Suppressor macrophage (primary cell): Measurements from ENCODE around the gene CCER1.
"Not testable (repeated sequence)": the region's sequence is repeated elsewhere in the genome, so short reads cannot be mapped to it uniquely, and the experiment has no call there.

Source experiments
- DNase-seq, 4 experiments: peaks; one replicate each; pipeline ENCODE4 v3.0.0-alpha.2; 2020 to 2022
- total RNA-seq, 17 experiments: gene quantifications; one replicate each; lab custom pipeline; 2026; ENCODE audit warnings: mixed read lengths in 6 of 17, inconsistent platforms in 3 of 17; lab: John Stamatoyannopoulos, UW

The CCER1 gene
- total RNA-seq, result 0 to 1.4 (median 0) reads per million in 17 experiments

- DNase-seq, result no peak
Observed at GRCh38 chr12:90954921-90955320, at the start of gene CCER1. Gene CCER1 (minus strand): TSS chr12:90955176. CDS start chr12:90954742, 434 bp downstream.

GRCh38 chr12:91003737-91004136 lies 48.8 kb upstream of the CCER1 start:
- no peak for DNase-seq

- no peak for DNase-seq
Observed at GRCh38 chr12:91001306-91001705, 46.3 kb upstream of the CCER1 start.

- no peak for DNase-seq
Observed at GRCh38 chr12:90999966-91000365, 45.0 kb upstream of the CCER1 start.

- no peak for DNase-seq
Observed at GRCh38 chr12:90999527-90999926, 44.6 kb upstream of the CCER1 start.

- no peak for DNase-seq
Observed at GRCh38 chr12:90995010-90995409, 40.0 kb upstream of the CCER1 start.

- no peak for DNase-seq
Observed at GRCh38 chr12:90991952-90992465, 37.0 kb upstream of the CCER1 start.

- no peak for DNase-seq
Observed at GRCh38 chr12:90990611-90991010, 35.6 kb upstream of the CCER1 start.

GRCh38 chr12:90989686-90990111 lies 34.7 kb upstream of the CCER1 start:
- DNase-seq, result no peak

- DNase-seq, result no peak
Observed at GRCh38 chr12:90987520-90987919, 32.5 kb upstream of the CCER1 start.

GRCh38 chr12:90987101-90987500 lies 32.1 kb upstream of the CCER1 start:
- no peak for DNase-seq

- not testable (repeated sequence) for DNase-seq
Observed at GRCh38 chr12:90985331-90985730, 30.4 kb upstream of the CCER1 start.

- no peak for DNase-seq
Observed at GRCh38 chr12:90984114-90984513, 29.1 kb upstream of the CCER1 start.

- no peak for DNase-seq
Observed at GRCh38 chr12:90982170-90982569, 27.2 kb upstream of the CCER1 start.

GRCh38 chr12:90979951-90980350 lies 25.0 kb upstream of the CCER1 start:
- no peak for DNase-seq

GRCh38 chr12:90979019-90979418 lies 24.0 kb upstream of the CCER1 start:
- DNase-seq, result no peak

GRCh38 chr12:90978117-90978770 lies 23.3 kb upstream of the CCER1 start:
- peak in 3 of 4 experiments; percentile 14 to 60 (median 52) for DNase-seq

GRCh38 chr12:90977224-90977623 lies 22.2 kb upstream of the CCER1 start:
- DNase-seq, result no peak

GRCh38 chr12:90974286-90974685 lies 19.3 kb upstream of the CCER1 start:
- DNase-seq, result no peak

GRCh38 chr12:90972226-90972625 lies 17.2 kb upstream of the CCER1 start:
- no peak for DNase-seq

- no peak for DNase-seq
Observed at GRCh38 chr12:90970911-90971310, 15.9 kb upstream of the CCER1 start.

GRCh38 chr12:90970471-90970870 lies 15.5 kb upstream of the CCER1 start:
- DNase-seq, result no peak

- no peak for DNase-seq
Observed at GRCh38 chr12:90969851-90970250, 14.9 kb upstream of the CCER1 start.

GRCh38 chr12:90969346-90969745 lies 14.4 kb upstream of the CCER1 start:
- DNase-seq, result no peak

- peak in 2 of 4 experiments; percentile 11 to 42 for DNase-seq
Observed at GRCh38 chr12:90965204-90965603, 10.2 kb upstream of the CCER1 start.
